Naive thymus-derived CD4-positive, alpha-beta T cell (primary cell): Measurements from ENCODE around the gene IFIH1. TPM values are rescaled to one million over a fixed set of nuclear protein-coding genes. Genes with fewer than 3 reads are reported as not detected.
A peak's percentile ranks its signal among the peaks of the same experiment; 100 is the strongest.

Experiments
- ATAC-seq: fragments of 150-1000 bp; cut with Tn5 transposase; 2 replicates; pipeline ENCODE4 v1.10.0; 2021; ENCODE audit warnings: mild to moderate bottlenecking, moderate library complexity
- CTCF ChIA-PET: fragments of 350-600 bp; sonication (Branson Sonifier 250); formaldehyde crosslinking; loops from one replicate; lab custom pipeline; 2021; ENCODE audit warnings: antibody characterized with exemption; lab: Charles Lee
- POLR2A ChIA-PET: fragments of 350-600 bp; sonication (Branson Sonifier 250); formaldehyde crosslinking; loops from one replicate; lab custom pipeline; 2021; ENCODE audit warnings: antibody characterized with exemption, inconsistent platforms; lab: Charles Lee
- DNase-seq, 9 donors: peaks; one replicate each; pipeline versions ENCODE4 v3.0.0 to v3.0.0-alpha.2; 2020 to 2022; ENCODE audit warnings: mixed read lengths in 1 of 9
- H3K27ac ChIP-seq: one replicate; pipeline ENCODE4 v1.7.0; 2013; ENCODE audit warnings: mild to moderate bottlenecking, low read depth, low read length, moderate library complexity
- H3K27me3 ChIP-seq, 2 donors: one replicate each; pipeline ENCODE4 v1.7.0; 2013; ENCODE audit warnings: low read length in 2 of 2, mild to moderate bottlenecking in 2 of 2, moderate library complexity in 2 of 2; ENCODE audit not compliant: control insufficient read depth in 2 of 2, insufficient read depth in 2 of 2
- H3K36me3 ChIP-seq, 3 experiments: 1 replicate in 2 of 3; 2 replicates in 1 of 3; pipeline ENCODE4 v1.7.0; 2013; ENCODE audit warnings: low read length in 3 of 3, mild to moderate bottlenecking in 3 of 3, moderate library complexity in 1 of 3; ENCODE audit not compliant: insufficient read depth in 3 of 3, control insufficient read depth in 2 of 3
- H3K4me1 ChIP-seq, 2 donors: one replicate each; pipeline ENCODE4 v1.7.0; 2013; ENCODE audit warnings: low read length in 2 of 2, mild to moderate bottlenecking in 2 of 2, moderate library complexity in 1 of 2; ENCODE audit not compliant: control insufficient read depth in 2 of 2, insufficient read depth in 2 of 2
- H3K4me3 ChIP-seq: 2 replicates; pipeline ENCODE4 v1.7.0; 2013; ENCODE audit warnings: mild to moderate bottlenecking, low read length
- H3K9me3 ChIP-seq, 3 experiments: 1 replicate in 2 of 3; 2 replicates in 1 of 3; pipeline ENCODE4 v1.7.0; 2013; ENCODE audit warnings: low read length in 3 of 3; ENCODE audit not compliant: control insufficient read depth in 2 of 3
- H3K27ac Mint-ChIP-seq, 9 donors: one replicate each; pipeline ENCODE4 v1.8.0; 2020 to 2022; ENCODE audit warnings: mixed read lengths in 9 of 9, mild to moderate bottlenecking in 8 of 9, moderate library complexity in 5 of 9, inconsistent platforms in 2 of 9
- H3K27me3 Mint-ChIP-seq, 5 donors: one replicate each; pipeline ENCODE4 v1.8.0; 2021 to 2022; ENCODE audit warnings: mixed read lengths in 5 of 5, mild to moderate bottlenecking in 1 of 5
- H3K36me3 Mint-ChIP-seq, 5 donors: one replicate each; pipeline ENCODE4 v1.8.0; 2020 to 2022; ENCODE audit warnings: mixed read lengths in 5 of 5, mild to moderate bottlenecking in 3 of 5, inconsistent platforms in 1 of 5
- H3K4me1 Mint-ChIP-seq, 7 donors: one replicate each; pipeline ENCODE4 v1.8.0; 2020 to 2022; ENCODE audit warnings: mixed read lengths in 7 of 7, mild to moderate bottlenecking in 3 of 7, inconsistent platforms in 1 of 7
- H3K4me3 Mint-ChIP-seq, 10 donors: one replicate each; pipeline ENCODE4 v1.8.0; 2020 to 2022; ENCODE audit warnings: mild to moderate bottlenecking in 10 of 10, mixed read lengths in 10 of 10, moderate library complexity in 6 of 10, inconsistent platforms in 2 of 10
- H3K9me3 Mint-ChIP-seq, 11 donors: one replicate each; pipeline ENCODE4 v1.8.0; 2020 to 2022; ENCODE audit warnings: mixed read lengths in 11 of 11, mild to moderate bottlenecking in 4 of 11, inconsistent platforms in 1 of 11, moderate library complexity in 1 of 11
- intact Hi-C, 2 donors: fragments of 100-400 bp; cut with micrococcal nuclease; formaldehyde crosslinking; loops; one replicate each; pipeline ENCODE4 v1.15.1; 2023
- polyA plus RNA-seq, 2 donors: library from polyadenylated mRNA; unstranded; fragments of 300-500 nt; fragmentation: Illumina TruSeq; gene quantifications; one replicate each; pipeline ENCODE4 v1.2.3, GENCODE V29; 2021
- total RNA-seq, 6 experiments: library from RNA in 5 of 6; stranded (reverse) in 5 of 6; gene quantifications; 1 replicate in 5 of 6; 2 replicates in 1 of 6; pipeline ENCODE4 v1.2.3 and lab custom pipeline; 2021 to 2026

The IFIH1 gene
- total and polyA plus RNA-seq, 7 experiments from 2014 or later, result 14.5 to 77.9 (median 23.1) TPM

- no peaks in the 10 kb centered on the region for H3K9me3 ChIP-seq
- ChIA-PET POLR2A (interaction anchor here (1.1 kb wide), 1 partner anchor 19 kb away, joined by 4 read pairs; no protein-coding TSS in a partner anchor), CTCF (interaction anchor here (0.7 to 3.5 kb wide), 18 partner anchors 8 to 1194 kb away, joined by 3 to 16 read pairs (median 4); partner anchors contain the start of gene IFIH1)
- Mint-ChIP-seq H3K36me3 (peaks cover 0 to 9% (median 5%) of the 10 kb centered on the region in 5 donors), H3K9me3 (no peaks in the 10 kb centered on the region), H3K27me3 (no peaks in the 10 kb centered on the region), H3K4me1 (peaks cover 0 to 13% (median 0%) of the 10 kb centered on the region in 7 donors), H3K27ac (no peak overlapping the region), H3K4me3 (no peak overlapping the region)
- no peak overlapping the region for H3K27ac ChIP-seq
- no peaks in the 10 kb centered on the region for H3K36me3 ChIP-seq
- no peak for ATAC-seq
- H3K4me1 ChIP-seq, result peaks cover 0 to 5% of the 10 kb centered on the region in 2 donors
- intact Hi-C loops, result loop anchor here (1.0 kb wide), 3 partner anchors 78 to 713 kb away; no protein-coding TSS in a partner anchor
- DNase-seq, result no peak
- no peak overlapping the region for H3K4me3 ChIP-seq
- H3K27me3 ChIP-seq, result no peaks in the 10 kb centered on the region
Observed at GRCh38 chr2:162298669-162299335, 19.7 kb downstream of the IFIH1 start.

GRCh38 chr2:162297925-162298552, 20.4 kb downstream of the IFIH1 start:
- peak in 7 of 9 donors; percentile 26 to 65 (median 60) for DNase-seq
- Mint-ChIP-seq H3K27ac (peak overlapping the region in 1 of 9 donors; percentile 36), H3K4me1 (peaks cover 0 to 11% (median 0%) of the 10 kb centered on the region in 7 donors), H3K4me3 (no peak overlapping the region), H3K9me3 (no peaks in the 10 kb centered on the region), H3K36me3 (peaks cover 0 to 7% (median 4%) of the 10 kb centered on the region in 5 donors), H3K27me3 (no peaks in the 10 kb centered on the region)
- POLR2A ChIA-PET, result interaction anchor here (1.1 kb wide), 1 partner anchor 20 kb away, joined by 4 read pairs; no protein-coding TSS in a partner anchor
- peak; percentile 78 for ATAC-seq
- peaks cover 0 to 5% of the 10 kb centered on the region in 2 donors for H3K4me1 ChIP-seq
- CTCF ChIA-PET, result interaction anchor here (0.7 to 3.5 kb wide), 20 partner anchors 9 to 1193 kb away, joined by 3 to 16 read pairs (median 4); no protein-coding TSS in a partner anchor
- no peaks in the 10 kb centered on the region for H3K27me3 ChIP-seq
- no peaks in the 10 kb centered on the region for H3K36me3 ChIP-seq
- no peak overlapping the region for H3K4me3 ChIP-seq
- H3K27ac ChIP-seq, result no peak overlapping the region
- intact Hi-C loops, result loop anchor here (1.0 kb wide), 3 partner anchors 77 to 712 kb away; no protein-coding TSS in a partner anchor
- no peaks in the 10 kb centered on the region for H3K9me3 ChIP-seq

GRCh38 chr2:162295009-162295408, 23.5 kb downstream of the IFIH1 start:
- Mint-ChIP-seq H3K27me3 (no peaks in the 10 kb centered on the region), H3K4me1 (peaks cover 0 to 15% (median 0%) of the 10 kb centered on the region in 7 donors), H3K4me3 (no peak overlapping the region), H3K9me3 (no peaks in the 10 kb centered on the region), H3K36me3 (peaks cover 0 to 15% (median 9%) of the 10 kb centered on the region in 5 donors), H3K27ac (no peak overlapping the region)
- ChIA-PET POLR2A (interaction anchor here (0.6 kb wide), 1 partner anchor 19 kb away, joined by 3 read pairs; no protein-coding TSS in a partner anchor), CTCF (interaction anchor here (1.2 kb wide), 1 partner anchor 139 kb away, joined by 3 read pairs; no protein-coding TSS in a partner anchor)
- DNase-seq (no peak), ATAC-seq (no peak)
- Histone ChIP-seq H3K4me1 (no peaks in the 10 kb centered on the region), H3K27me3 (no peaks in the 10 kb centered on the region), H3K36me3 (peaks cover 0 to 12% (median 0%) of the 10 kb centered on the region in 3 experiments), H3K4me3 (no peak overlapping the region), H3K9me3 (no peaks in the 10 kb centered on the region), H3K27ac (no peak overlapping the region)
- intact Hi-C loops, result no loop called here

- DNase-seq (no peak), ATAC-seq (no peak)
- no peaks in the 10 kb centered on the region for H3K9me3 ChIP-seq
- intact Hi-C loops, result no loop called here
- H3K36me3 ChIP-seq, result peaks cover 0 to 18% (median 0%) of the 10 kb centered on the region in 3 experiments
- ChIA-PET POLR2A (no interaction called here), CTCF (no interaction called here)
- no peaks in the 10 kb centered on the region for H3K27me3 ChIP-seq
- no peaks in the 10 kb centered on the region for H3K4me1 ChIP-seq
- H3K27ac Mint-ChIP-seq, result no peak overlapping the region
- H3K4me3 Mint-ChIP-seq, result no peak overlapping the region
- H3K27ac ChIP-seq, result no peak overlapping the region
- H3K27me3 Mint-ChIP-seq, result no peaks in the 10 kb centered on the region
- peaks cover 0 to 15% (median 0%) of the 10 kb centered on the region in 7 donors for H3K4me1 Mint-ChIP-seq
- no peaks in the 10 kb centered on the region for H3K9me3 Mint-ChIP-seq
- no peak overlapping the region for H3K4me3 ChIP-seq
- H3K36me3 Mint-ChIP-seq, result peaks cover 0 to 23% (median 11%) of the 10 kb centered on the region in 5 donors
Observed at GRCh38 chr2:162293122-162293786, 25.2 kb downstream of the IFIH1 start.

- no peak overlapping the region for H3K27ac ChIP-seq
- Mint-ChIP-seq H3K4me3 (no peak overlapping the region), H3K9me3 (no peaks in the 10 kb centered on the region), H3K27me3 (no peaks in the 10 kb centered on the region), H3K36me3 (peaks cover 0 to 27% (median 16%) of the 10 kb centered on the region in 5 donors), H3K27ac (no peak overlapping the region), H3K4me1 (peaks cover 0 to 13% (median 0%) of the 10 kb centered on the region in 7 donors)
- ATAC-seq, result no peak
- H3K36me3 ChIP-seq, result peaks cover 0 to 24% (median 0%) of the 10 kb centered on the region in 3 experiments
- CTCF ChIA-PET, result no interaction called here
- DNase-seq, result no peak
- H3K9me3 ChIP-seq, result no peaks in the 10 kb centered on the region
- intact Hi-C loops, result no loop called here
- H3K4me3 ChIP-seq, result no peak overlapping the region
- POLR2A ChIA-PET, result no interaction called here
- no peaks in the 10 kb centered on the region for H3K27me3 ChIP-seq
- no peaks in the 10 kb centered on the region for H3K4me1 ChIP-seq
Observed at GRCh38 chr2:162291748-162292147, 26.7 kb downstream of the IFIH1 start.

- POLR2A ChIA-PET, result no interaction called here
- no peak for DNase-seq
Observed at GRCh38 chr2:162282765-162283425, 35.6 kb downstream of the IFIH1 start.

More at GRCh38 chr2:162282765-162283425, 35.6 kb downstream of the IFIH1 start:
- Mint-ChIP-seq H3K36me3 (peaks cover 24 to 63% (median 46%) of the 10 kb centered on the region in 5 donors), H3K27ac (peak overlapping the region in 1 of 9 donors; percentile 44), H3K27me3 (no peaks in the 10 kb centered on the region), H3K9me3 (no peaks in the 10 kb centered on the region), H3K4me1 (peaks cover 0 to 2% (median 0%) of the 10 kb centered on the region in 7 donors), H3K4me3 (no peak overlapping the region)
- intact Hi-C loops, result no loop called here
- Histone ChIP-seq H3K4me1 (no peaks in the 10 kb centered on the region), H3K4me3 (no peak overlapping the region), H3K9me3 (no peaks in the 10 kb centered on the region), H3K36me3 (peaks cover 2 to 56% (median 24%) of the 10 kb centered on the region in 3 experiments), H3K27me3 (no peaks in the 10 kb centered on the region), H3K27ac (no peak overlapping the region)
- no peak for ATAC-seq
- CTCF ChIA-PET, result interaction anchor here (0.9 to 1.8 kb wide), 2 partner anchors 16 to 62 kb away, joined by 3 to 8 read pairs; no protein-coding TSS in a partner anchor
